GM18498 (cell line): ENCODE measurements around the gene ITPR1.

Experiments used
- ATAC-seq: cut with Tn5 transposase; IDR thresholded peaks from one replicate; pipeline ENCODE4 v1.9.1; 2021; ENCODE audit warnings: mild to moderate bottlenecking, moderate library complexity; ENCODE audit not compliant: unreplicated experiment

The ITPR1 gene

DNA sequence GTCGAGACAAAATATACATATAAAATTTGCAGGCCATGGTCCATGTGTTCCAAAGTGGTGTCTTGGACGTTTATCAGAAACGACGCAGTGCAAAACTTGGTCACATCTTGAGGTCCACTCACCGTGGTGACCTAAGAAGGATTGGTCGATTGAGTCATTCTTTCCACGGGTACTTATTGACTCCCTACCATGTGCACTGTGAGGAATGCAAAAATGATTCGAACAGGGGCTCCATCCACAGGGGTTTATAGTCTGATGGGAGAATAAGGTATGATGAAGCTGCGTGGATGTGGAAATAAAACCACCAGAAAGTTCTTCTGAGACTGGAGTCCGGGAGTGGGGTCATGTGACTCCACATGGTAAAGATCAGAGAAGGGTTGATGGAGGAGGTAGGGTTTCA is 185.2 kb downstream of the ITPR1 start:
- no peak for ATAC-seq

DNA sequence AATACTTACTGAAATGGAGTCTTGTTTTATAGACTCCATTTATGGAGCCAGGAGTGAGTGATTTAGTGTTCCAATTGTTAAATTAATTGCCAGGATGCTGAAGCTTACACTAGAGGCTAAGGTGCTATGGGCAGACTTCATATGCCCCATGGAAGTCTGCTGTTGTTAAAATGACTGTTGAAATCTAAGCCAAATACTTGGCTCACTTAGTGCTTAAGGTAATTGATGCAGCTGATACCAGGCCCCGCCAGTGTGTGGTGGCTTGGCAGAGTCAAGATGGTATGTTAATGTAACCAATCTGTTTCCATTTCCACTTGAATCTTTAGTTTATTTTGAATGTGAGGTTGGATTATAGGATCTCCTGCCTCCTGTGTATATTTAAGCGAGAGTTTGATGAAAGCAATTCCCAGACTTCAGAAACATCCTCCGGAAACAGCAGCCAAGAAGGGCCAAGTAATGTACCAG is 187.1 kb downstream of the ITPR1 start:
- no peak for ATAC-seq

DNA sequence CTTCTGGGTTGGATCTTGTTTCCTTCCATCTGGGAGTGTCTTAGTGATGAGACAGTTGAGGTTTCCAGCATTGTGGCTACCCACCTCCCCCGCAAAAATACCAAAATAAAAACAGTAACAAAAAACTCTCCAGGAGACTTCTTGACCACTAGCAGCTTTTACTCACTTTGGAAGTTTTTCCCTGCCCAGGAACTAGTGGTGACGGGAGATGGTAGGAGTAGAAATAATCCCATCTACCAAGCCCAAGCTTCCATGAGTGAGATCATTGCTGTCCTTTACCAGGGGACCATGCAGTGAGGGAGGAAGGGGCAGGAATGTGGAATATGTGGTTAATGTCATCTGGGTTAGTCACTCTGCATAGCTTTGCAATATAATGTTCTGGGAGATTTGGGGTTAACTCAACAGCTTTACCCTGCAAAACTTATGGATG is 187.7 kb downstream of the ITPR1 start:
- no peak for ATAC-seq

DNA sequence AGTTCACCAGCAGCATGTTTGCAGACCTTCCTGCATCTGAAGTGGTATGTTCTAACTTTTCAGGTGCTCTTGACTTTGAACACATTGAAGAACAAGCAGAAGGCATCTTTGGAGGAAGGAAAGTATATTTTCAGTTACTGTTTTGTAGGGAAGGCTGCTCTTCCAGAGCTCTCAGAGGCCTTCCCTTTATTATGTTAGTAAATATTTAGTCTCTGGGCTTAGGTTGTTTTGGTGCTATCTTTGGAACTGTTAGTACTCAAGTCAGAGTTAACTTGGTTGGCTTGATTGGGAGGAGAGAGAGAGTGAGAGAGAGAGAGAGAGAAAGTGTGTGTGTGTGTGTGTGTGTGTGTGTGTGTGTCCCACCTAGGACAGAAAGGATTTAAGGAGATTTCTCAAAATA is 188.2 kb downstream of the ITPR1 start:
- ATAC-seq: no peak

DNA sequence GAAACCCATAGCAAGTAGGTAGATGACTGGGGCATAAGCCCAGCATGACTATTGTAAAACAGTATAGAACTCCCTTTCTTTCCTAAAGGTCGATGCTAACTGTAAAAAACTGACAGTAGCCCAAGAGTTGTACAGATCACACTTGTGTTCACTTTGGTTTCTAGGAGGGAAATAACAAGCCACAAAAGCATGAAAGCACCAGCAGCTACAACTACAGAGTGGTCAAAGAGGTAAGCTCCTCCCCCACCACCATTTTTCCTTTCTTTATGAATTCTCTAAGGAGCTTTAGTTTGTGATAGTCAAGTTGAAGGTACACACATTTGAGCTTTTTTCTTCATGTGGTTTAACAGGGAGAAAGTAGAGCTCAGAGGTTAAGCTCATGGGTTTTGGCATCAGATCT is 191.0 kb downstream of the ITPR1 start:
- no peak for ATAC-seq

DNA sequence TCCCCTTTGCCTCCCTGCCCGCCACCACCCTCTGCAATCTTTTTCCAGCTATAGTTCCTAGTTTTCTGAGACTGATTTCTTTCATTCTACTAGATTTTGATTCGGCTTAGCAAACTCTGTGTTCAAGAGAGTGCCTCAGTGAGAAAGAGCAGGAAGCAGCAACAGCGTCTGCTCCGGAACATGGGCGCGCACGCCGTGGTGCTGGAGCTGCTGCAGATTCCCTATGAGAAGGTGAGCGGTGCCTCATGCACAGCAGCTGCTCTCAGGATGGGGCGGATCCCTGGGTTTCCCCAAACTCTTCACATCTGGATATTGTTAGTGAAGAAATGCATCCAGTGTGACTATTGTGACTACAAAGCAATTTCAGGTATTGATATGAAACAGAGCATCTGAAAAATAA is 191.8 kb downstream of the ITPR1 start:
- ATAC-seq: no peak

DNA sequence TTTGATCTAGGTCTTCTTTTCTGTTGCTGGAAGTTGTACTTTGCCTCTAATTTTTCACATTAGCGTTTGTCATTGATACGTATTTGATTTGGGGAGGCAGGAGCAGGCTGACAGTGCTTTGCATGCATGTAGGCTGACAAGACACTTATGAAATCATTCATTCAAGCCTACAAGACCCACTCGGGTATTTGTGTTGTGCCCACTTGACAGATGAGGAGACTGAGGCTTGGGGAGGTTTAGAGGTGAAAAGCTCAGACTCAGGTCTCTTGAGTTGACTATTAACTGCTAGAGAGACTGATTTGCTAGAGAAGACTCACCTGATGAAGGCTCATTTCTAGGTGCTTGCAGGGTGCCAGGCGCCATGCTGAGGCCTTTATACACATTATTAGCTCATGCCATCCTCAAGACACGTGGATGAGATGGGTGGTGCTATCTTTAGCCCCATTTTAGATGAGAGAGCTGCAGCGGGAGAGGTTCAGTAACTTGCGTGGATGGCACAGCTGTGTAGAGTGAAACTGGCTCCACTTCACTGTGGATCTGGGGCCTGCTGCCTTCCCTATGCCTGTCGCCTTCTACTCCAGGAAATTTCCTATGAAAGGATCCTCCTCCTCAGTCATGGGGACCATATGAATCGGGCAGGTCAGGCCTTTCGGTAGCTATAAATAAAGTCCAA is 192.7 kb downstream of the ITPR1 start:
- ATAC-seq: no peak

DNA sequence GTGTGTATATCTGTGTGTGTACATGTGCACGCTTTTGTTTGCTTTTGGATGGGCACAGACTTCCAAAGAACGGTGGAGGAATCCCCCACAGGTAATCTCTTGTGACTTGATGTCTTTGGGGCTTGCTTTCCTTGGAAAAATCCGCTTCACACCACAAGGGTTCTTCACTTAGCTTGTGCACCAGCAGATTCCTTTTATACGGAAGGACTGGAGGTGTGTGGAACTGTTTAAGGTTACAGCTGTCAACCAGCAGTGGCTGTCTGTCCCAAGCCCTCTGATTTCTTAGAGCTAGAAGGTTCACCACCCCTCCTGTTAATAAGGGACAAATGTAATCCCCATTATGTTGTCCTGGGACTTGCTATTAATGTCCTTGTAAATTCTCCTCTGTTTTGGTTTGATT is 193.5 kb downstream of the ITPR1 start:
- ATAC-seq: no peak

DNA sequence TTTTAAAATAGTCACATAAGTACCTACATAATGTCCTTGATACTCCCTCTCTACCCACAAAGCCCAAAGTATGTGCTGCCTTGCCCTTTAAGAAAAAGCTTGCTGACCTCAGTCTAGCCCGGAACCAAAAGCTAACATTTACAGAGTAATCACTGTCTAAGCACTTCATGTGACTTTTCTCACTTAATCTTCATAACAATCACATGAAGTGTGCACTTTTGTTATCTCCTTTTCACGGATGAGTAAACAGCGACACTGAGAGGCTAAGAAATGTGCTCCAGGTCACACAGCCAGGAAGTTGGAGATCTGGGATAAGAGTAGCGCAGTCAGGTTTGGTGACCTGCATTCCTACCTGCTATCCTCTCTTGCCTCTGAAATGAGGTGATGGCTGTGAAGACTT is 194.0 kb downstream of the ITPR1 start:
- ATAC-seq: no peak

DNA sequence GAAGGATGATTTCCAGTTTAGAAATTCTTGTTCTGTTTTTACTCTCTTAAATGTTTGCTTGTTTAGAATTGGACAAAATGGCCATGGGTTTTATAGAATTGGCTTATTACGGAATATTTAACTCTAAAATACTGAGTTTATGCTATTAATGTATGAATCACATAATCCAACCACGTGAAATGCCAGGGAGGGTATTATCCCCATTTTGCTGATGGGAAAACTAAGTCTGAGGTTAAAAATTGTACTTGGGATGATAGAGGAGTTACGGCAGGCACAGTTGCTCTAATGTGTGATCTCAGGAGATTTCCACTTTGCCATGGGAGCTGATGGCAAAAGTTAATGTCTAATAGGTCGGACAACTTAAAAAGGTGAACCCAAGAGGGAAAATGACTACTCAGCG is 194.4 kb downstream of the ITPR1 start:
- no peak for ATAC-seq

DNA sequence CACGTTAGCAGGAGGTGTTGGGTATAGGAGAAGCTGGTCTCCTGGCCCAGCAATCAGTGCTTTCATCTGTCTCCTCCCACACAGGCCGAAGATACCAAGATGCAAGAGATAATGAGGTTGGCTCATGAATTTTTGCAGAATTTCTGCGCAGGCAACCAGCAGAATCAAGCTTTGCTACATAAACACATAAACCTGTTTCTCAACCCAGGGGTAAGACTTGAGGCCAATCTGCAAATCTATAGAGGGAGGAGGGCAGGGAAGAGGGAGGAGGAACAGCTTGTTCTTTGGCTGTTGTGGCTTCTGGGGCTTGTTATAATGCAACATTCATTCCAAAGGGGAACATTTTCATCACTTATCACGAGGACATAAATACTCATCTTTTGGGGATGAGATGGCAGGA is 195.3 kb downstream of the ITPR1 start:
- ATAC-seq: no peak

DNA sequence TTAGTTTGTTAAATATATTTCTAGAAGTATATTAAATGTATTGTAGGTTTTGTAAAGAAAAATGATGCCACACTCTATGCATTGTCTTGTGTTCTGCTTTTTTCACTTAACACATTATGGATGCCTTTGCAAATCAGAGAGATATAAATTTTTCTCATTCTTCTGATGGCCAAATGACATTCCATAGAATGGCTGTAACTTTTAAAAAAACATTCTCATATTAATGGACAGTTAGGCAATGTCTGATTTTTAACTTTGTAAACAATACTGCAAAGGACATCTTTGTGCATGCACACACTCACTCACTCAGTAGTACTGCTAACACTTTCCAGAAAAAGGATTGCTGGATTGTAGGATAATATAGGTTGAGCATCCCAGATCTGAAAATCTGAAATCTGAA is 195.9 kb downstream of the ITPR1 start:
- no peak for ATAC-seq

DNA sequence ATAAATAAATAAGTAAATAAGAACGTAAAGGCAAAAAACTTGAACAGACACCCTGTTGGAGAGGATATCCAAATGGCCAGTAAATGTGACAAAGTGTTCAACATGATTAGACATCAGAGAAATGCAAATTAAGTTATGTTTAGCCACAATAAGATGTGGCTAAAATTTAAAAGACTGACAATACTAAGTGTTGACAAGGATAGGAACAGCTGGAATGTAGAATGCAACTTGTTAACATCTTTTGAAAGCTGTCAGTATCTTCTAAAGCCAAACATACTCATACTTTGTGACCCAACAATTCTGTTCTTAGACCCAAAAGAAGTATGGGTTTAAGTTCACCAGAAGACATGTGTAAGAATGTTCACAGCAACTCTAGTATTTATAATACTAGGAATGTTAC is 197.1 kb downstream of the ITPR1 start:
- no peak for ATAC-seq

DNA sequence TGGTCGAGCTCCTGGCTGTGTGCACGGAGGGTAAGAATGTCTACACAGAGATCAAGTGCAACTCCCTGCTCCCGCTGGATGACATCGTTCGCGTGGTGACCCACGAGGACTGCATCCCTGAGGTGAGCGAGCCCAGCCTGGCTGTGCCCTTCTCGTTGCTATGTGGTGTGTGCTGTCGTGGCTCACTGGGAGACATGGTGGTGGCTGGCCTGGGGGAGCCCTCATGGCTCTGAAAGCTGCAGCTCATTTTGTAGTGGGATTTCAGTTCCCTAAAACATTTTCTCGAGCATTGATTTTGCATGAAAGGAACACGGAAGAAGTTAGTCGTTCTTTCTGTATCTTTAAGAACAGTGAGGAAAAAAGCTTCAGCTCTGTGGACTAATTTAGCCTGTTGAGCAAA is 200.5 kb downstream of the ITPR1 start:
- ATAC-seq: peak; percentile 93

DNA sequence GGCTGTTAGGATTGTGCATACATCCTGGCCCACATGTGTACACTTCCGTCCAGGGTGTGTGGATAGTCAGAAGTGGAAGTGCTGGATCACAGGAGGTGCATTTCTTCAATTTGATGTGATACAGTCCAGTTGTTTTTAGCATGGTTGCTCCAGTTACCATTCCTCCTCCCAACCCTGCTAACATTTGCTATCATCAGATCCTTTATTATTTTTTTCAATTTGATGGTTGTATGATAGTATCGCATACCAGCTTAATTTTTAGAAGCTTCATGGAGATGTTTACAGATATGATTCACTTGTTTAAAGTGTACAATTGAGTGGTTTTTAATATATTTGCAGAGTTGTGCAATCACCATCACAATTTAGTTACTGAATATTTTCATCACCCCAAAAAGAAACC is 202.7 kb downstream of the ITPR1 start:
- ATAC-seq: no peak

DNA sequence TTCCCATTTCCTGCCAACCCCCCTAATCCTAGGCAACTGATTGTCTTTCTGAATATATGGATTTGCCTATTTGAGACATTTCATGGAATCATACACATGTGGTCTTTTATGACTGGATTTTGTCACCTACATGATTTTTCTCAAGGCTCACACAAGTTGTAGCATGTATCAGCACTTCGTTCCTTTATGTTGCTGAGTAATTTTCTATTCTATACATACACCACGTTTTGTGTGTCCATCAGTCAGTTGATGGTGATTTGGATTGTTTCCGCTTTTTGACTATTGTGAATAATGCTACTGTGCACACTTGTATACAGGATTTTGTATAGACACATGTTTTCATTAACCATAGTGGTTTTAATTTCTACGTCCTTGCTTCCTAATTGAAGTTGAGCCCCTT is 203.1 kb downstream of the ITPR1 start:
- ATAC-seq: no peak

DNA sequence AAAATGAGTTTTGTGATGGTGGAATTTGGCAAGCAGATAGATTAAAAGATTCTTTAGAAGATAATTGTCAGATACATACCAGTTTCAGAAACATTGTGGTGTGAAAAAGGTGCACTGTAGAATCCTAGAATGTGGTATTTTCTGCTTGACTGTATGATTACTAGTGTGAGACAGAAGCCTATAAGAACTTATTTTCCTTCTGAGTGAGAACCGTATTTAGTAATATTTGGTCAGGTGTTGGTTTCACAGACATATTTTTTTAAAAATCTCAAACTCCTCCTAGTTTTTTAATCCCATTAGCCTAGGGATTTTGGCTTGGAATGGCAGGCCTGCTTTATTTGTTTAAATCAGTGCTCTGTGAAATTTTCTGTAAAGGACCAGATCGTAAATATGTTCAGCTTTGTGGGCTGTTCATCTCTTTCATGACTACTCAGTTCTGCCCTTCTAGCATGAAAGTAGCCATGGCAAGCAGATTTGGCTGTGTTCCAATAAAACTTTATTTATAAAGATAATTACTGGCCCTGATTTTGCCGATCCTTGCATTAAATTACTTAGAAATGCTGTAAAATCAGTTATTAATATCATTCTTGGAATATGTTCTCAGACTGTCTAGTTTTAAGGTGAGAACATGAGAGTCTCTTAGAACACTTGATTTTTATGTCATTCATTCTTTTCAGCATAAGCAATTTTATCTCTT is 205.1 kb downstream of the ITPR1 start:
- ATAC-seq: no peak

DNA sequence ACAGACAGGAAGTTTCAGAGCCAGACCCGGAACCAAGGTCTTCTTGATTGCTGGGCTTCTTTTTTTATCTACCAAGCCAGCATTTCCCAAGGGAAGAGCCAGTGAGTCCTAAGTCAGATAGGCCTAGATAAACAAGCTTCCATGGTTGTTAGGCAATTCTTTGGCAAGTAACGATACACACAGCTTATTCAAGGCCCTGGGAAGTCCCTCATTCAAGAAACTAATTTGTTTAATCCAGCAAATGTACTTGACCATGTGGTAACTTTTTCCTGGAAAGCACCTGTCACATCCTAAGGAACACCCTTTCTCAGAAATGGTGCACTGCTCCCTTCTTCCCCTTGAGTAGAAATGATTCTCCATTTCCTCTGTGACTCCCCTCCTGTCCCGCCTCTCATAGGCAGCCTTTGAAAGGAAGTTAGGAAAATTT is 209.9 kb downstream of the ITPR1 start:
- ATAC-seq: no peak

DNA sequence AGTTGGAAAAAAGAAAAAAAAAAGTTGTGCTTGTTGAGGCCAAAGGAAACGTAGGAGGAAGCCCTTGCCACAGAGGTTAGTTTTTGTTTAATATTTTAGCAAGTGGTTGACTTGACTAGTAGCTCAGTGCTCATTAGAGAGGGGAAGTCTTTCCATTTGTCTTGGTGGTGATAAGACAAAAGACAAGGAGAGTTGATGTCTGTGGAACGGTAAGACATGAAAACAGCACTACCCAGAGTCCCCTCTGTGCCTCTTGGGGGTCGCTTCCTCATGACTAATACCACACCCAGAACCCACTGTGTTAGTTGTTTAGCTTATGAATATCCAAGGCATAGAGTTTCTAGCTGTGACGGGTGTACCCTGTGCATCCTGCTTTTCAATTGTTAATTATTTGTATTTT is 211.4 kb downstream of the ITPR1 start:
- ATAC-seq: no peak

DNA sequence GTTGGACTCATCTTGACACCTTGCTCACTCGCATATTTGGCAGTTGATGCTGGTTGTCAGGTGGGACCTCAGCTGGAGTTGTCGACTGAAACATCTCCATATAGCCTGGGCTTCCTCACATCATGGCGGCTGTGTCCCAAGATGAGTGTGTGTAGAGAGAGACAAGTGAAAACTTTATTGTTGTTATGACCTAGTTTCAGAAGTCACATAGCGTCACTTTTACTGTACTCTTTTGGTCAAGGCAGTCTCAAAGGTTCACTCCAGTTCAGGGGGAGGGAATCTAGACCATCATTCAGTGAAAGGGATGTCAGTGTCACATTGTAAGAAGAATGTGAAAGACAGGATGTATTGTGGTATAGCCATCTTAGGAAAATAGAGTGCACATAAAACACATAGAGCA is 214.2 kb downstream of the ITPR1 start:
- ATAC-seq: no peak

DNA sequence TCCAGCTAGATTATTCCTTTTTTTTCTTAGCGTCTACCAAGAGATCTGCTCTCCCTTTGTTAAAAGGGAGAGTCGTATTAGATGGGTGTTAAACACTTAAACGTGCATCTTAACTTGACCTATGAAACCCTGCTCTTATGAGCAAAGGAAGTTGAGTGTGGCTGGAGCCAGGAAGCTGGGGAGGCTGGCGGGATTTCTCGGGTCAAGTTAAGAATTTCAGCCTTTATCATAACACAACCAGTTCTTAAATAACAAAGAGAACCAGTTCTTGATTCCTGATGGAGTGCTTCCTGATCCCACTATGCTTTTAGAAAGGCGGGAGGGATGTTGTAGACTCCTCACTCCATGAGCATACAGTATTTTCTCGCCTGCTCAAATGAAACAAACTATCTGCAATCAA is 215.1 kb downstream of the ITPR1 start:
- no peak for ATAC-seq

DNA sequence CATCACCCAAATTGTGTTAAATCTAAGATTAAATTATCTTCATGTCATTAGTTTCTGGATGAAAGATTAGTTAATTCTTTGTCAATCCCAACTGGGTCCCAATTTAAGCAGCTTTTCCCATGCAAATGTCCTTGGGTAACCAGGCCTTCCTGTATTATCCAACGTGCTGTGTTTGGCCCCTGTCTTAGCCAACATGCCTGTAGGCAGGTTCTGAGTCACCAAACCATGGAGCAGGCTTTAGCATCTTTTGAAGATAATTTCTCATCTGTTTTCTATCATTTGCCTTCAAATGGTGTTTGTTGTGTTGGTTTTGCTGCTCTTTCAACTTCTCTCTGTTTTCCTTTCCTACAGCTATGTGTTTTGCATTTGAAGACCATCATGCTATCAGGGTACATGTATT is 216.2 kb downstream of the ITPR1 start:
- no peak for ATAC-seq

DNA sequence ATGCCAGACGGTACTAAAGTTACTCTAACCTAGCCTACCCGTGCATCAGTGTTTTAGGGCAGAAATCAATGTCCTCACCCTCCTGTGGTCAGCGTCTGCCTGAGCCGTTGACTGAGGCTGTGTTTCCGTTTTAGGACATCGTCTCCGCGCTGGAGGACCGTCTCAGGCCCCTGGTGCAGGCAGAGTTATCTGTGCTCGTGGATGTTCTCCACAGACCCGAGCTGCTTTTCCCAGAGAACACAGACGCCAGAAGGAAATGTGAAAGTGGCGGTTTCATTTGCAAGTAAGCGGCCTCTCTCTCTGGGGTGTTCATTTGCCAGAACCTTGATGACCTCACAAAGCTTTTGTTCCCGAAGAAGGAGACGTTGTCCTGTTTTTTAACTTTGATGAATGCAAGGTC is 217.0 kb downstream of the ITPR1 start:
- ATAC-seq: no peak
